Aorta (tissue), 5 donors: Measurements from ENCODE around the gene IGF2R. TPM values are rescaled to one million over a fixed set of nuclear protein-coding genes. Genes with fewer than 3 reads are reported as not detected.

Source experiments
- ATAC-seq: fragments of 200-7000 bp; cut with Tn5 transposase; one replicate; pipeline ENCODE4 v1.9.1; 2022; ENCODE audit warnings: moderate library complexity; ENCODE audit not compliant: low FRiP score
- DNase-seq, 2 donors: peaks; one replicate each; pipeline ENCODE4 v3.0.0-alpha.2; 2020
- H3K27ac ChIP-seq, 2 donors: one replicate each; pipeline ENCODE4 v1.5.1; 2013; ENCODE audit warnings: low read length in 2 of 2, mild to moderate bottlenecking in 2 of 2, moderate library complexity in 2 of 2, control low read depth in 1 of 2, inconsistent platforms in 1 of 2, low read depth in 1 of 2
- H3K27me3 ChIP-seq, 2 donors: one replicate each; pipeline ENCODE4 v1.6.1; 2013; ENCODE audit warnings: control low read depth in 1 of 2, low read length in 1 of 2, mild to moderate bottlenecking in 1 of 2, moderate library complexity in 1 of 2; ENCODE audit not compliant: insufficient read depth in 2 of 2, control insufficient read depth in 1 of 2
- H3K36me3 ChIP-seq, 2 donors: one replicate each; pipeline ENCODE4 v1.6.1; 2013; ENCODE audit warnings: control low read depth in 1 of 2, low read length in 1 of 2, mild to moderate bottlenecking in 1 of 2; ENCODE audit not compliant: insufficient read depth in 2 of 2, control insufficient read depth in 1 of 2
- H3K4me1 ChIP-seq, 2 donors: one replicate each; pipeline ENCODE4 v1.6.1; 2013; ENCODE audit warnings: low read length in 2 of 2, control low read depth in 1 of 2, mild to moderate bottlenecking in 1 of 2, moderate library complexity in 1 of 2; ENCODE audit not compliant: insufficient read depth in 2 of 2, control insufficient read depth in 1 of 2
- H3K4me3 ChIP-seq, 2 donors: one replicate each; pipeline ENCODE4 v1.5.1; 2013; ENCODE audit warnings: low read length in 2 of 2, control low read depth in 1 of 2, mild to moderate bottlenecking in 1 of 2
- H3K9me3 ChIP-seq: one replicate; pipeline ENCODE4 v1.6.1; 2013; ENCODE audit warnings: mild to moderate bottlenecking, low read length; ENCODE audit not compliant: control insufficient read depth
- whole genome bisulfite sequencing, 2 donors: extraction: QIAGEN DNeasy Blood & Tissue Kit; methylation state at CpG; one replicate each; pipeline ENCODE4 v1.1.7; 2013; 5-methylcytosine and 5-hydroxymethylcytosine counted together
- intact Hi-C, 2 donors: fragments of 100-400 bp; cut with DNase I; formaldehyde crosslinking; loops; one replicate each; pipeline versions ENCODE4 v1.14.2 to v1.15.0; 2022
- polyA plus RNA-seq, 2 donors: library from polyadenylated mRNA; stranded (reverse); fragments of 200-250 nt; gene quantifications; one replicate each; pipeline ENCODE4 v1.2.3, GENCODE V29; 2013
- total RNA-seq, 2 donors: library from RNA; stranded (reverse); fragmentation: NEBNext Ultra II Directional; extraction: Animal tissue kit (Norgen Biotek cat#: 25700); gene quantifications; one replicate each; pipeline ENCODE4 v1.2.1, GENCODE V29; 2021
- donor health status: healthy with polysubstance abuse.
- donor health status: Bipolar disorder and iron deficiency.
- donor health status: DM: no; HTN: no; CAD: no.
- donor health status: DM: no; HTN: no; CAD: no.
- donor health status: DM: yes; HTN: yes; CAD: no.

IGF2R gene
- total and polyA plus RNA-seq, 4 donors: 5.8 to 82.0 (median 54.6) TPM

- 76 to 85% methylated on average over 2 of the region's 2 CpGs for WGBS, 2 donors
- no peaks in the 10 kb centered on the region for H3K9me3 ChIP-seq
- no peaks in the 10 kb centered on the region for H3K4me1 ChIP-seq
- peaks cover 0 to 12% of the 10 kb centered on the region in 2 donors for H3K36me3 ChIP-seq
- no peak overlapping the region for H3K4me3 ChIP-seq
- no peak for ATAC-seq
- DNase-seq: no peak
- no peak overlapping the region for H3K27ac ChIP-seq
- H3K27me3 ChIP-seq: no peaks in the 10 kb centered on the region
- intact Hi-C loops: no loop called here
Measured at GRCh38 chr6:160077526-160077925, 108.6 kb downstream of the IGF2R start.

DNA sequence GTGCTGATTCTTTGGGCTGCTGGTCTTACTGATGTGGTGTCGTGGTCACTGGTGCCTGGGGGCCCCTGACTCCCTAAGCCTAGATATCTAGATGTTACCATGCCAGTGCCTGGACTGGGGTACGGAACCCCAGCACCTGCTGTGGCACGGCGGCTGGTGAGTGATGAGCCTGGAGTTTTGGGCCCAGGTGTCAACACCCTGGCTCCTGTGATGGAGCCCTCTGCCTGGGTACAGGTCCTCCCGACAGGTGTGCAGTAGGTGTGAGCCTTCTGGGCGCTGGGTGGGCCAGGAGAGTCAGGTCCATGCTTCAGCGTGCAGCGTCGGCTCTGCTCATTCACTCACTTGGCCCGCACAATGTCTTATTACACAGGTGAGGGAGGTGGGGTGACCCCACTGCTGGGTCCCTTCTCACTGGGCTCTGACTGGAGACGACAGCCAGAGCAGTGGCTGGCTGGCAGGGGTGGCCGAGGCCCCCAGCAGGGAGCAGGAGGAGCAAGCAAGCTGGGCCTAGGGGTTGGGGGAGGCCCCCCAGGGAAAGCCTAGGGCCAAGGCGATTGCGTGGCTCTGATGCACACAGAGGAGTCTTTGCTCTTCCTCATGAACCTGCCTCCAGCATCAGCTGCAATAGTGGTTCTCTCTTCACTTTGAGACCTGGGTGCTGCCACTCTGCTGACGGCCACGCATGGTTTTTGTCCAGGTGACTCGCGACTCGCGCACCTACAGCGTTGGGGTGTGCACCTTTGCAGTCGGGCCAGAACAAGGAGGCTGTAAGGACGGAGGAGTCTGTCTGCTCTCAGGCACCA is 110.2 kb downstream of the IGF2R start:
- no peaks in the 10 kb centered on the region for H3K9me3 ChIP-seq
- H3K36me3 ChIP-seq: peaks cover 0 to 10% of the 10 kb centered on the region in 2 donors
- peak; percentile 53 for ATAC-seq
- H3K27ac ChIP-seq: no peak overlapping the region
- H3K4me1 ChIP-seq: no peaks in the 10 kb centered on the region
- DNase-seq: no peak
- 95 to 97% methylated on average over 22 to 23 of the region's 23 CpGs for whole genome bisulfite sequencing, 2 donors
- intact Hi-C loops: no loop called here
- H3K4me3 ChIP-seq: no peak overlapping the region
- no peaks in the 10 kb centered on the region for H3K27me3 ChIP-seq

- Histone ChIP-seq H3K9me3 (no peaks in the 10 kb centered on the region), H3K36me3 (peaks cover 0 to 13% of the 10 kb centered on the region in 2 donors), H3K4me1 (no peaks in the 10 kb centered on the region), H3K4me3 (no peak overlapping the region), H3K27ac (no peak overlapping the region), H3K27me3 (no peaks in the 10 kb centered on the region)
- 96% methylated on average over 12 of the region's 12 CpGs for WGBS, 2 donors
- intact Hi-C loops: loop anchor here (10.0 kb wide), 2 partner anchors 215 to 455 kb away; no protein-coding TSS in a partner anchor
- no peak for DNase-seq
- ATAC-seq: no peak
Measured at GRCh38 chr6:160079686-160080043, 110.8 kb downstream of the IGF2R start.

GRCh38 chr6:160080097-160080496 is 111.2 kb downstream of the IGF2R start:
- DNase-seq: peak in 1 of 2 donors; percentile 5
- intact Hi-C loops: loop anchor here (10.0 kb wide), 2 partner anchors 215 to 455 kb away; no protein-coding TSS in a partner anchor
- Histone ChIP-seq H3K36me3 (peaks cover 0 to 14% of the 10 kb centered on the region in 2 donors), H3K9me3 (no peaks in the 10 kb centered on the region), H3K4me1 (no peaks in the 10 kb centered on the region), H3K27ac (no peak overlapping the region), H3K27me3 (no peaks in the 10 kb centered on the region), H3K4me3 (no peak overlapping the region)
- 97% methylated on average over 17 of the region's 17 CpGs for WGBS, 2 donors
- ATAC-seq: no peak

DNA sequence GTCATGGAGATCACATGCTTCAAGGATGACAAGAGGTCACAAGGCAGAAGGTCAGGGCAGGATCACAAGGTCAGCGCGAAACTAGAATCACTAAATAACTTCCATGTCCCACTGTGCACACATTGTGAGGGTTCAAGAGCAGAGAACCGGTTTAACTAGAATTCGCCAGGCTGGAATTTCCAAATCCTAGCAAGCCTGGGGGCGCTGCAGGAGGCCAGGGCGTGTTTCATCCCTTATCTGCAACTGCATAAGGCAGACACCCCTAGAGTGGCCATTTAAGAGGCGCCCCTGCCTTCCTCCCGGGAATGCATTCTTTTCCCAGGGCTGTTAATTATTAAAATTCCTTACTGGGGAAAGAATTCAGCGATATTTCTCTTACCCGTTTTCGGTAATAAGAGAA is 112.5 kb downstream of the IGF2R start:
- intact Hi-C loops: loop anchor here (10.0 kb wide), 2 partner anchors 217 to 453 kb away; no protein-coding TSS in a partner anchor
- Histone ChIP-seq H3K9me3 (no peaks in the 10 kb centered on the region), H3K36me3 (peaks cover 0 to 16% of the 10 kb centered on the region in 2 donors), H3K27me3 (no peaks in the 10 kb centered on the region), H3K27ac (no peak overlapping the region), H3K4me1 (no peaks in the 10 kb centered on the region), H3K4me3 (no peak overlapping the region)
- 80% methylated on average over 11 of the region's 11 CpGs for WGBS, 2 donors
- DNase-seq (no peak), ATAC-seq (no peak)

GRCh38 chr6:160082627-160083026 is 113.7 kb downstream of the IGF2R start:
- intact Hi-C loops: loop anchor here (10.0 kb wide), 2 partner anchors 218 to 452 kb away; no protein-coding TSS in a partner anchor
- H3K4me1 ChIP-seq: no peaks in the 10 kb centered on the region
- no peak overlapping the region for H3K27ac ChIP-seq
- H3K27me3 ChIP-seq: no peaks in the 10 kb centered on the region
- DNase-seq (no peak), ATAC-seq (no peak)
- H3K36me3 ChIP-seq: peaks cover 0 to 18% of the 10 kb centered on the region in 2 donors
- H3K9me3 ChIP-seq: no peaks in the 10 kb centered on the region
- H3K4me3 ChIP-seq: no peak overlapping the region
- WGBS, 2 donors: 76 to 81% methylated on average over 8 of the region's 8 CpGs

DNA sequence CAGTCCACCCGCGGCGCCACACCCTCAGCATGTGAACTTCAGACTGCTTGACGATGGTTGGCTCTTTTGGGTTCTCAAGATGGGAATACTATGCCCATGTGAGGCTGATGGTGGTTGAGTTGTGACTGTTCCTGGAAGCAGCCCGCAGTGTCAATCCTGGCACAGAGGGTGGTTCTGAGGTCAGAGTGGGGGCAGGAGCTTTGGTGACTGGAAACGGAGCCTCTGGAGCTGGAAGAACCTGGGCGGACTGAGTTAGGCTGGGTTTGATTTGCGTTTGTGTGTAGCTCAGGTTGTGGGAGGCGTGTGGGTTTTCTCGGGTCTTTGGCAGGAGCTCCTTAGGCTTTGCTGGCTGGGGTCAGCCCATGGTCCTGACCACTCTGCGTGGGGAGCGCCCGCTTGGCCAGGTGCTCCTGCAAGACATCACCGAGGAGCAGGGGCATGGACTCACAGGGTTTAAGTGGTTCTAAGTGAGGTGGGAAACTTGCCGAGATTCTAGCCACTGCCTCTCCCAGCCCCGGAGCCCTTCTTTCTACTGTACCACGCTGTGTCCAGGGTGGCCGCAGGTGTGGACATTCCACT is 115.4 kb downstream of the IGF2R start:
- Histone ChIP-seq H3K36me3 (peaks cover 0 to 14% of the 10 kb centered on the region in 2 donors), H3K4me1 (no peaks in the 10 kb centered on the region), H3K9me3 (no peaks in the 10 kb centered on the region), H3K27ac (no peak overlapping the region), H3K27me3 (no peaks in the 10 kb centered on the region), H3K4me3 (no peak overlapping the region)
- WGBS, 2 donors: 93% methylated on average over 18 of the region's 18 CpGs
- DNase-seq (no peak), ATAC-seq (no peak)
- intact Hi-C loops: loop anchor here (10.0 kb wide), 2 partner anchors 219 to 451 kb away; no protein-coding TSS in a partner anchor

DNA sequence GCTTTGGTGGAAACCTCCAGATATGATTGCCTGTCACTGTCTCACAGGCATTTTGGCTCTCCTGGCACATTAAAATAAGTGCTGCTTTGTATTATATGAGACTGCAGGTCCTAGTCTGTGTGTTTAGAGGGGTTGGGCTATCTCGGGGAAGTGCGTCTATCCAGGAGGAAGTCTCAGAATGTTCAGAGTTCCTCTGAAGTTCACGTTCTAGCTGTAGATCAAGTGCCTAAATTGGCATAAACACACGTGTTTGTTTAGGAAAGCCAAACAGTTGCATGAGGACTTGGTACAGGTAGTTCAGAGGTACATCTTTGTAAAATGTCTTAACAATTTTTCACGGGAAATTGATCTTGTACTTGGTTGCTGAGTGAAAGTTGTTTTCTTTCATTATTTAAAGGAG is 116.3 kb downstream of the IGF2R start:
- WGBS, 2 donors: 73 to 77% methylated on average over 5 of the region's 5 CpGs
- no peak for DNase-seq
- intact Hi-C loops: loop anchor here (5.0 to 10.0 kb wide), 3 partner anchors 47 to 450 kb away; no protein-coding TSS in a partner anchor
- no peaks in the 10 kb centered on the region for H3K9me3 ChIP-seq
- no peak for ATAC-seq
- H3K27ac ChIP-seq: no peak overlapping the region
- no peak overlapping the region for H3K4me3 ChIP-seq
- peaks cover 0 to 11% of the 10 kb centered on the region in 2 donors for H3K36me3 ChIP-seq
- H3K4me1 ChIP-seq: no peaks in the 10 kb centered on the region
- H3K27me3 ChIP-seq: no peaks in the 10 kb centered on the region
